HepG2 (cell line): ENCODE results near the gene EFS. TPM values are rescaled to one million over a fixed set of nuclear protein-coding genes. Genes with fewer than 3 reads are reported as not detected.

Source experiments
- AKAP8 ChIP-seq: sonication (generic); formaldehyde crosslinking; IDR thresholded peaks from 2 replicates; pipeline ENCODE4 v1.5.1; 2020; ENCODE audit warnings: mild to moderate bottlenecking, missing genetic modification reagents
- BRCA1 ChIP-seq: sonication (generic); formaldehyde crosslinking; IDR thresholded peaks from 2 replicates; pipeline ENCODE4 v1.4.0; 2020; ENCODE audit warnings: missing genetic modification reagents
- CREB1 ChIP-seq, 2 experiments: fragments of 450-650 bp in 1 of 2; IDR thresholded peaks; 2 replicates each; pipeline ENCODE4 v1.6.1; 2016 to 2017; ENCODE audit warnings: control low read depth in 1 of 2, mild to moderate bottlenecking in 1 of 2, missing compliant biosample characterization in 1 of 2, missing genetic modification characterization in 1 of 2
- HDAC2 ChIP-seq: sonication (generic); formaldehyde crosslinking; IDR thresholded peaks from 2 replicates; pipeline ENCODE4 v1.4.0; 2020; ENCODE audit warnings: missing genetic modification reagents
- HHEX ChIP-seq: IDR thresholded peaks from 2 replicates; pipeline ENCODE4 v1.6.1; 2016; ENCODE audit warnings: control low read depth
- HIC2 ChIP-seq: sonication (generic); formaldehyde crosslinking; IDR thresholded peaks from 2 replicates; pipeline ENCODE4 v1.9.0; 2022; ENCODE audit warnings: low read depth, missing genetic modification reagents
- HNRNPUL1 ChIP-seq: fragments of 200-400 bp; formaldehyde crosslinking; IDR thresholded peaks from 2 replicates; pipeline ENCODE4 v1.6.1; 2017; ENCODE audit warnings: low read depth, mild to moderate bottlenecking, low read length, moderate library complexity
- KLF9 ChIP-seq: IDR thresholded peaks from 2 replicates; pipeline ENCODE4 v1.6.1; 2016; ENCODE audit warnings: low read depth
- MIXL1 ChIP-seq: IDR thresholded peaks from 2 replicates; pipeline ENCODE4 v1.6.1; 2016
- MXI1 ChIP-seq: IDR thresholded peaks from 3 replicates; pipeline ENCODE4 v1.6.1; 2012; ENCODE audit warnings: low read depth, low read length, inconsistent platforms, borderline replicate concordance
- NCOR1 ChIP-seq: fragments of 200-600 bp; sonication (generic); IDR thresholded peaks from 2 replicates; pipeline ENCODE4 v1.7.0; 2017; ENCODE audit warnings: antibody characterized with exemption, low read length, borderline replicate concordance
- RFXAP ChIP-seq: sonication (generic); formaldehyde crosslinking; IDR thresholded peaks from 2 replicates; pipeline ENCODE4 v1.4.0; 2020; ENCODE audit warnings: missing genetic modification reagents, borderline replicate concordance
- RNF2 ChIP-seq: fragments of 450-650 bp; conservative IDR thresholded peaks from 2 replicates; pipeline ENCODE4 v1.6.1; 2016; ENCODE audit warnings: low read depth
- TIGD3 ChIP-seq: sonication (generic); formaldehyde crosslinking; IDR thresholded peaks from 2 replicates; pipeline ENCODE4 v1.5.1; 2020; ENCODE audit warnings: mild to moderate bottlenecking, missing genetic modification reagents, borderline replicate concordance
- TP53 ChIP-seq: sonication (generic); formaldehyde crosslinking; conservative IDR thresholded peaks from 2 replicates; pipeline ENCODE4 v1.4.0; 2020; ENCODE audit warnings: missing genetic modification reagents
- TRIM24 ChIP-seq: sonication (generic); formaldehyde crosslinking; IDR thresholded peaks from 2 replicates; pipeline ENCODE4 v1.8.0; 2022; ENCODE audit warnings: mild to moderate bottlenecking, missing genetic modification reagents
- ZBTB44 ChIP-seq: sonication (generic); formaldehyde crosslinking; IDR thresholded peaks from 2 replicates; pipeline ENCODE4 v1.4.0; 2020; ENCODE audit warnings: missing genetic modification reagents
- ZNF143 ChIP-seq: sonication (generic); formaldehyde crosslinking; IDR thresholded peaks from 2 replicates; pipeline ENCODE4 v1.4.0; 2020; ENCODE audit warnings: missing genetic modification reagents
- ZNF253 ChIP-seq: sonication (generic); formaldehyde crosslinking; IDR thresholded peaks from 2 replicates; pipeline ENCODE4 v1.8.0; 2022; ENCODE audit warnings: mild to moderate bottlenecking, missing genetic modification reagents, borderline replicate concordance
- ZNF326 ChIP-seq: sonication (generic); formaldehyde crosslinking; IDR thresholded peaks from 2 replicates; pipeline ENCODE4 v1.4.0; 2020; ENCODE audit warnings: missing genetic modification reagents, borderline replicate concordance
- ZNF570 ChIP-seq: sonication (generic); formaldehyde crosslinking; IDR thresholded peaks from 2 replicates; pipeline ENCODE4 v1.4.0; 2020; ENCODE audit warnings: mild to moderate bottlenecking, missing genetic modification reagents, borderline replicate concordance
- ZNF782 ChIP-seq: sonication (generic); formaldehyde crosslinking; IDR thresholded peaks from 2 replicates; pipeline ENCODE4 v1.4.0; 2020; ENCODE audit warnings: missing genetic modification reagents, mild to moderate bottlenecking, borderline replicate concordance
- polyA plus RNA-seq, 8 experiments: library from polyadenylated mRNA; depleted of rRNA in 3 of 8; stranded (reverse) in 7 of 8; unstranded in 1 of 8; fragments of >200 nt; fragmentation: Illumina TruSeq in 4 of 8; extraction: Trizol in 4 of 8; gene quantifications; 2 replicates each; pipeline versions ENCODE4 v1.2.1 to v1.2.3, GENCODE V29; 2011 to 2016; ENCODE audit warnings: low read depth in 4 of 8, missing spikeins in 1 of 8, mixed read lengths in 1 of 8; ENCODE audit not compliant: insufficient read depth in 1 of 8
- total RNA-seq, 5 experiments: library from RNA; depleted of rRNA; stranded (reverse); fragments of >200 nt; fragmentation: Illumina TruSeq; extraction: Trizol; gene quantifications; 2 replicates each; pipeline ENCODE4 v1.2.3, GENCODE V29; 2016; ENCODE audit warnings: low read depth in 1 of 5
- TF ChIP-seq, protein P1 (sequence below): sonication (generic); formaldehyde crosslinking; IDR thresholded peaks from 2 replicates; pipeline ENCODE4 v1.5.0; 2020; ENCODE audit warnings: mild to moderate bottlenecking, missing genetic modification reagents
- TF ChIP-seq, protein P2 (sequence below): IDR thresholded peaks from 2 replicates; pipeline ENCODE4 v1.6.1; 2016; ENCODE audit warnings: control low read depth

EFS gene
- total and polyA plus RNA-seq, 2 of the 13 experiments (the other 11 are each of a cell fraction or from before 2014, with no cell fraction given), result not detected

DNA sequence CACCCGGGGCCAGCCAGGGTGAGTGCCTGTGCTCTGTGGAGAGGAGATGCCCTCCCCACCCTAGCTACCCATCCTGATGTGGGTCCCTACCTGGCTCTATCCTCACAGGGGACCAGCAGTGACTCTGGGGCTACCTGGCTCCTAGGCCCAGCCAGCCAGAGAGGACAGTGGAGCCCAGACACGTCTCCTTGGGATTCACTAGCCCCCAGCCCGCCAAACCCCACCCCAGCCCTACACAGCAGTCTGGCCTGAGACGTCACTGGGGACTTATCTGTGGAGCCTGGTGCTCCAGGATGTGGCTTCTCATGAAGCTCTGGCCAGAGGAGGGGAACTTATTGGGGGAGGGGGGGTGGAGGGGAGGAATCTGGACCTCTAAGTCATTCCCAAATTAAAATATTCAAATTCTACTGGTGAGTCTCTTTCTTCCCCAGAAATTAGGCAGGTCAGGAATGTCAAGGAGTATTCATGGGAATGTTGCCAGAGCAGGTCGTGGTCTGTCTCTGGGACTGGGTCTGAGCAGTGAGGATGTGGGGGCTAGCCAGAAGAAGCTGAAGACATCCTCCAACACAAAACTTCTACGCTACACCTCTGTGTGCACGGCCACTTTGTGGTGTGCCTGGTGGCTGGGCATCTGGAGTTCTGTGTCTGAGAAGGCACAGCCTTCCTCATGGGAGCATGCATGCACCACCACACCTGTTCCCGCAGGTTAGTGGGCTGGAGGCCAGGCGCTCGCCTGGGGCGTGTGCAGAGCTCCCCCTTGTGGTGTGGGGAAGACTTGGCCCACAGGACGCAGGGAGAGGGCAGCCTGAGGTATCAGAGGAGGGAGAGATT lies 14.6 kb upstream of the EFS start (continued):
- TF ChIP-seq NCOR1 (no peak), RNF2 (no peak), MIXL1 (peak; percentile 51; the same call in 1 of the 2 replicates), ZNF326 (CRISPR knock-in tag) (0 out of 2 replicates have a peak, but pooled peaks have one; percentile 47), HIC2 (CRISPR knock-in tag) (no peak), ZNF782 (no peak; the same call in 1 of the 2 replicates), ZBTB44 (CRISPR knock-in tag) (no peak), BRCA1 (CRISPR knock-in tag) (no peak), KLF9 (CRISPR knock-in tag) (no peak), HNRNPUL1 (no peak), ZNF253 (CRISPR knock-in tag) (no peak), ZNF143 (CRISPR knock-in tag) (no peak; the same call in 1 of the 2 replicates), TRIM24 (CRISPR knock-in tag) (no peak), ZNF570 (CRISPR knock-in tag) (no peak), HDAC2 (CRISPR knock-in tag) (peak; percentile 64; the same call in 1 of the 2 replicates), RFXAP (no peak), TIGD3 (CRISPR knock-in tag) (no peak), TP53 (no peak), AKAP8 (CRISPR knock-in tag) (no peak), MXI1 (no peak), HHEX (no peak), CREB1 (IDR thresholded peaks at IDR 0.05) (no peak), CREB1 (CRISPR knock-in tag; IDR thresholded peaks at IDR 0.05) (no peak)
- TF ChIP-seq, protein P1, sequence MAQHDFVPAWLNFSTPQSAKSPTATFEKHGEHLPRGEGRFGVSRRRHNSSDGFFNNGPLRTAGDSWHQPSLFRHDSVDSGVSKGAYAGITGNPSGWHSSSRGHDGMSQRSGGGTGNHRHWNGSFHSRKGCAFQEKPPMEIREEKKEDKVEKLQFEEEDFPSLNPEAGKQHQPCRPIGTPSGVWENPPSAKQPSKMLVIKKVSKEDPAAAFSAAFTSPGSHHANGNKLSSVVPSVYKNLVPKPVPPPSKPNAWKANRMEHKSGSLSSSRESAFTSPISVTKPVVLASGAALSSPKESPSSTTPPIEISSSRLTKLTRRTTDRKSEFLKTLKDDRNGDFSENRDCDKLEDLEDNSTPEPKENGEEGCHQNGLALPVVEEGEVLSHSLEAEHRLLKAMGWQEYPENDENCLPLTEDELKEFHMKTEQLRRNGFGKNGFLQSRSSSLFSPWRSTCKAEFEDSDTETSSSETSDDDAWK, result no peak
- TF ChIP-seq, protein P2, sequence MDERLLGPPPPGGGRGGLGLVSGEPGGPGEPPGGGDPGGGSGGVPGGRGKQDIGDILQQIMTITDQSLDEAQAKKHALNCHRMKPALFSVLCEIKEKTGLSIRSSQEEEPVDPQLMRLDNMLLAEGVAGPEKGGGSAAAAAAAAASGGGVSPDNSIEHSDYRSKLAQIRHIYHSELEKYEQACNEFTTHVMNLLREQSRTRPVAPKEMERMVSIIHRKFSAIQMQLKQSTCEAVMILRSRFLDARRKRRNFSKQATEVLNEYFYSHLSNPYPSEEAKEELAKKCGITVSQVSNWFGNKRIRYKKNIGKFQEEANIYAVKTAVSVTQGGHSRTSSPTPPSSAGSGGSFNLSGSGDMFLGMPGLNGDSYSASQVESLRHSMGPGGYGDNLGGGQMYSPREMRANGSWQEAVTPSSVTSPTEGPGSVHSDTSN (CRISPR knock-in tag), result no peak
